Measurements from ENCODE around the gene PXDN. TPM values are rescaled to one million over a fixed set of nuclear protein-coding genes. Genes with fewer than 3 reads are reported as not detected.

PXDN gene
- total and polyA plus RNA-seq, 2 of the 13 experiments (the other 11 are each of a cell fraction or from before 2014, with no cell fraction given) = not detected

DNA sequence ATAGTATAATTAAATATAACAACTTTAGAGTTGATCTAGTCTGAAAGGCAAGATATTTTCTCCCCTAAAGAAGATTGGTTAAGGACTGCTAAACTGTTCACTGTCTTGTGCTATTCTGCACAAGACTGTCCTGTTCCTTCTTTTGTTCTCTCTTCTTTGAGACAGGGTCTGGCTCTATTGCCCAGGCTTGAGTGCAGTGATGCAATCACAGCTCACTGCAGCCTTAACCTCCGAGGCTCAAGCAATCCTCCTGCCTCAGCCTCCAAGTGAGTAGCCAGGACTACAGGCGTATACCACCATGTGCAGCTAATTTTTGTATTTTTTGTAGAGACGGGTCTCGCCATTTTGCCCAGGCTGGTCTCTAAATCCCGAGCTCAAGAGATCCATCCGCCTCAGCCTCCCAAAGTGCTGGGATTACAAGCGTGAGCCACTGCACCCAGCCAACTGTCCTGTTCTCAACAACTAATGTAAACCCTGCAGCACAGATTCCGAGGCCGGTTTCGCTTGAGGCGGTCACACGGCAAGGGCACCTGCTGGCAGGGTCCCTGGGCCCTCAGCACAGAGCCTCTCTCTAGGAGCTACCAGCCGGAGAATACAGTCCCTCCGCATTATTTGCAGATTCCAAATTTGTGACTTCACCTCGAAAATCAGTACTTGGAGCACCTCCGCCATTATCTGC is 16.4 kb downstream of the PXDN start:
- Histone ChIP-seq H3K4me2 (ENCODE audit: low read depth, low read length) (no peak overlapping the region), H3K4me1 (ENCODE audit: insufficient read depth, low read length) (no peaks in the 10 kb centered on the region), H3K4me3 (replicated peaks in 1 of 3; ENCODE audit: insufficient read depth in 1 of 3, low read depth in 2 of 3, low read length in 3 of 3) (no peak overlapping the region), H3K36me3 (replicated peaks in 1 of 2; ENCODE audit: control insufficient read depth in 1 of 2, insufficient read depth in 2 of 2, low read length in 2 of 2) (no peaks in the 10 kb centered on the region), H2AFZ (ENCODE audit: low read length) (no peak overlapping the region), H3K27me3 (ENCODE audit: control insufficient read depth in 1 of 2, insufficient read depth in 2 of 2, low read length in 2 of 2) (peaks cover 3 to 39% of the 10 kb centered on the region in 2 experiments; a peak in 4 of 5 replicates), H3K9me3 (ENCODE audit: low read length) (no peaks in the 10 kb centered on the region), H3K9ac (ENCODE audit: insufficient read depth, low read depth, low read length) (no peak overlapping the region), H3K79me2 (ENCODE audit: insufficient read depth, low read length) (no peaks in the 10 kb centered on the region), H3K27ac (ENCODE audit: extremely low read length, insufficient read depth, low read length) (no peak overlapping the region), H4K20me1 (ENCODE audit: insufficient read depth, low read length) (no peaks in the 10 kb centered on the region)
- intact Hi-C loops (cut with micrococcal nuclease; ENCODE audit: unreplicated experiment) = no loop called here
- 57% methylated on average over 16 of the region's 16 CpGs for WGBS (ENCODE audit: low lambda C conversion rate)
- no peak for DNase-seq (ENCODE audit: low spot score)
- no peak for ATAC-seq
- BruUV-seq (replicated peaks) = no TSS peak
- POLR2A ChIA-PET = no interaction called here
- in situ Hi-C loops (cut with HindIII; ENCODE audit: extremely low pct_ligation_motif_present, low pct_unique_long_range_greater_than_20kb) = no loop called here
- TF ChIP-seq MEF2D (CRISPR knock-in tag; IDR thresholded peaks at IDR 0.05) (no peak), DR1 (CRISPR knock-in tag; IDR thresholded peaks at IDR 0.05) (no peak), KDM5B (CRISPR knock-in tag; IDR thresholded peaks at IDR 0.05; ENCODE audit: borderline replicate concordance) (no peak), MAFK (conservative IDR thresholded peaks at IDR 0.05 in 1 of 2, IDR thresholded peaks at IDR 0.05 in 1 of 2; ENCODE audit: low read length in 2 of 2) (no peak), KDM5A (IDR thresholded peaks at IDR 0.05; ENCODE audit: borderline replicate concordance, low read length) (no peak), XBP1 (CRISPR knock-in tag; IDR thresholded peaks at IDR 0.05) (no peak), RAD51 (IDR thresholded peaks at IDR 0.05; ENCODE audit: borderline replicate concordance) (no peak), ZFYVE20 (CRISPR knock-in tag; IDR thresholded peaks at IDR 0.05; ENCODE audit: borderline replicate concordance, low read depth) (no peak), ZFP36L2 (CRISPR knock-in tag; IDR thresholded peaks at IDR 0.05) (no peak), EEA1 (CRISPR knock-in tag; IDR thresholded peaks at IDR 0.05; ENCODE audit: borderline replicate concordance) (no peak), ZFAT (CRISPR knock-in tag; conservative IDR thresholded peaks at IDR 0.05) (no peak), ZIK1 (CRISPR knock-in tag; IDR thresholded peaks at IDR 0.05; ENCODE audit: borderline replicate concordance, low read depth) (no peak), MED8 (CRISPR knock-in tag; IDR thresholded peaks at IDR 0.05; ENCODE audit: insufficient replicate concordance) (no peak)
- TF ChIP-seq, protein P1, sequence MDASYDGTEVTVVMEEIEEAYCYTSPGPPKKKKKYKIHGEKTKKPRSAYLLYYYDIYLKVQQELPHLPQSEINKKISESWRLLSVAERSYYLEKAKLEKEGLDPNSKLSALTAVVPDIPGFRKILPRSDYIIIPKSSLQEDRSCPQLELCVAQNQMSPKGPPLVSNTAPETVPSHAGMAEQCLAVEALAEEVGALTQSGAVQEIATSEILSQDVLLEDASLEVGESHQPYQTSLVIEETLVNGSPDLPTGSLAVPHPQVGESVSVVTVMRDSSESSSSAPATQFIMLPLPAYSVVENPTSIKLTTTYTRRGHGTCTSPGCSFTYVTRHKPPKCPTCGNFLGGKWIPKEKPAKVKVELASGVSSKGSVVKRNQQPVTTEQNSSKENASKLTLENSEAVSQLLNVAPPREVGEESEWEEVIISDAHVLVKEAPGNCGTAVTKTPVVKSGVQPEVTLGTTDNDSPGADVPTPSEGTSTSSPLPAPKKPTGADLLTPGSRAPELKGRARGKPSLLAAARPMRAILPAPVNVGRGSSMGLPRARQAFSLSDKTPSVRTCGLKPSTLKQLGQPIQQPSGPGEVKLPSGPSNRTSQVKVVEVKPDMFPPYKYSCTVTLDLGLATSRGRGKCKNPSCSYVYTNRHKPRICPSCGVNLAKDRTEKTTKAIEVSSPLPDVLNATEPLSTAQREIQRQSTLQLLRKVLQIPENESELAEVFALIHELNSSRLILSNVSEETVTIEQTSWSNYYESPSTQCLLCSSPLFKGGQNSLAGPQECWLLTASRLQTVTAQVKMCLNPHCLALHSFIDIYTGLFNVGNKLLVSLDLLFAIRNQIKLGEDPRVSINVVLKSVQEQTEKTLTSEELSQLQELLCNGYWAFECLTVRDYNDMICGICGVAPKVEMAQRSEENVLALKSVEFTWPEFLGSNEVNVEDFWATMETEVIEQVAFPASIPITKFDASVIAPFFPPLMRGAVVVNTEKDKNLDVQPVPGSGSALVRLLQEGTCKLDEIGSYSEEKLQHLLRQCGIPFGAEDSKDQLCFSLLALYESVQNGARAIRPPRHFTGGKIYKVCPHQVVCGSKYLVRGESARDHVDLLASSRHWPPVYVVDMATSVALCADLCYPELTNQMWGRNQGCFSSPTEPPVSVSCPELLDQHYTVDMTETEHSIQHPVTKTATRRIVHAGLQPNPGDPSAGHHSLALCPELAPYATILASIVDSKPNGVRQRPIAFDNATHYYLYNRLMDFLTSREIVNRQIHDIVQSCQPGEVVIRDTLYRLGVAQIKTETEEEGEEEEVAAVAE (CRISPR knock-in tag; IDR thresholded peaks at IDR 0.05; ENCODE audit: borderline replicate concordance) = no peak
- TF ChIP-seq, protein P2, sequence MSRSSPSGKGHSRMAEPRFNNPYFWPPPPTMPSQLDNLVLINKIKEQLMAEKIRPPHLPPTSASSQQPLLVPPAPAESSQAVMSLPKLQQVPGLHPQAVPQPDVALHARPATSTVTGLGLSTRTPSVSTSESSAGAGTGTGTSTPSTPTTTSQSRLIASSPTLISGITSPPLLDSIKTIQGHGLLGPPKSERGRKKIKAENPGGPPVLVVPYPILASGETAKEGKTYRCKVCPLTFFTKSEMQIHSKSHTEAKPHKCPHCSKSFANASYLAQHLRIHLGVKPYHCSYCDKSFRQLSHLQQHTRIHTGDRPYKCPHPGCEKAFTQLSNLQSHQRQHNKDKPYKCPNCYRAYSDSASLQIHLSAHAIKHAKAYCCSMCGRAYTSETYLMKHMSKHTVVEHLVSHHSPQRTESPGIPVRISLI (CRISPR knock-in tag; IDR thresholded peaks at IDR 0.05; ENCODE audit: borderline replicate concordance) = no peak
- TF ChIP-seq, protein P3, sequence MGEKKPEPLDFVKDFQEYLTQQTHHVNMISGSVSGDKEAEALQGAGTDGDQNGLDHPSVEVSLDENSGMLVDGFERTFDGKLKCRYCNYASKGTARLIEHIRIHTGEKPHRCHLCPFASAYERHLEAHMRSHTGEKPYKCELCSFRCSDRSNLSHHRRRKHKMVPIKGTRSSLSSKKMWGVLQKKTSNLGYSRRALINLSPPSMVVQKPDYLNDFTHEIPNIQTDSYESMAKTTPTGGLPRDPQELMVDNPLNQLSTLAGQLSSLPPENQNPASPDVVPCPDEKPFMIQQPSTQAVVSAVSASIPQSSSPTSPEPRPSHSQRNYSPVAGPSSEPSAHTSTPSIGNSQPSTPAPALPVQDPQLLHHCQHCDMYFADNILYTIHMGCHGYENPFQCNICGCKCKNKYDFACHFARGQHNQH (CRISPR knock-in tag; IDR thresholded peaks at IDR 0.05) = no peak
- CTCF ChIA-PET (ENCODE audit: low intra/inter-chr PET ratio, low total read pairs) = no interaction called here
- FAIRE-seq = no peak
